HEK293 (cell line): ENCODE results near the gene KLHDC10.

Source experiments
- CTCF ChIA-PET: fragments of 350-600 bp; formaldehyde crosslinking; extraction: SDS; loops from one replicate; lab custom pipeline; 2021; ENCODE audit warnings: antibody characterized with exemption; lab: Yijun Ruan, JAX
- POLR2A ChIA-PET: fragments of 300-600 bp; formaldehyde crosslinking; extraction: SDS; loops from one replicate; lab custom pipeline; 2020; ENCODE audit warnings: antibody characterized with exemption, inconsistent platforms; lab: Yijun Ruan, JAX
- H3K27ac ChIP-seq: fragments of 200-500 bp; sonication (Bioruptor generic); 2 replicates; pipeline ENCODE4 v1.5.1; 2014; ENCODE audit warnings: low read depth, low read length, control low read depth, inconsistent platforms; ENCODE audit errors: extremely low read depth
- H3K36me3 ChIP-seq, 2 experiments: fragments of 200-500 bp in 1 of 2; sonication (Bioruptor generic) in 1 of 2; 1 replicate in 1 of 2; 2 replicates in 1 of 2; pipeline ENCODE4 v1.5.1; 2014 to 2017; ENCODE audit warnings: inconsistent platforms in 2 of 2, low read length in 2 of 2; ENCODE audit not compliant: control insufficient read depth in 2 of 2, insufficient read depth in 1 of 2
- H3K4me1 ChIP-seq: fragments of 200-500 bp; sonication (Bioruptor generic); 2 replicates; pipeline ENCODE4 v1.5.1; 2014; ENCODE audit warnings: mild to moderate bottlenecking, low read length, inconsistent platforms; ENCODE audit not compliant: control insufficient read depth, insufficient read depth
- H3K4me3 ChIP-seq: 2 replicates; pipeline ENCODE4 v1.5.1; 2011; ENCODE audit warnings: low read depth, mild to moderate bottlenecking, control low read depth, low read length, moderate library complexity
- H3K9me3 ChIP-seq: fragments of 200-500 bp; sonication (Bioruptor generic); 2 replicates; pipeline ENCODE4 v1.5.1; 2014; ENCODE audit warnings: low read depth, low read length, inconsistent platforms; ENCODE audit not compliant: control insufficient read depth, insufficient read depth
- KLF16 ChIP-seq: fragments of 450-650 bp; formaldehyde crosslinking; IDR thresholded peaks from 2 replicates; pipeline ENCODE4 v1.5.1; 2017; ENCODE audit warnings: missing biosample characterization, missing genetic modification characterization
- OVOL3 ChIP-seq: fragments of 450-650 bp; formaldehyde crosslinking; IDR thresholded peaks from 2 replicates; pipeline ENCODE4 v1.5.1; 2016; ENCODE audit warnings: missing biosample characterization, missing genetic modification characterization
- SCRT2 ChIP-seq: fragments of 450-650 bp; formaldehyde crosslinking; IDR thresholded peaks from 2 replicates; pipeline ENCODE4 v1.5.1; 2016; ENCODE audit warnings: missing biosample characterization, missing genetic modification characterization
- ZNF133 ChIP-seq: fragments of 450-650 bp; formaldehyde crosslinking; IDR thresholded peaks from 2 replicates; pipeline ENCODE4 v1.5.1; 2016; ENCODE audit warnings: missing biosample characterization, missing genetic modification characterization
- ZNF174 ChIP-seq: fragments of 450-650 bp; formaldehyde crosslinking; IDR thresholded peaks from 2 replicates; pipeline ENCODE4 v1.5.0; 2017; ENCODE audit warnings: missing biosample characterization, mild to moderate bottlenecking, missing genetic modification characterization
- ZNF2 ChIP-seq: fragments of 450-650 bp; formaldehyde crosslinking; IDR thresholded peaks from 2 replicates; pipeline ENCODE4 v1.5.1; 2016; ENCODE audit warnings: missing biosample characterization, missing genetic modification characterization
- ZNF214 ChIP-seq: fragments of 450-650 bp; formaldehyde crosslinking; IDR thresholded peaks from 2 replicates; pipeline ENCODE4 v1.5.1; 2017; ENCODE audit warnings: missing biosample characterization, mild to moderate bottlenecking, missing genetic modification characterization, borderline replicate concordance
- ZNF24 ChIP-seq: fragments of 450-650 bp; formaldehyde crosslinking; IDR thresholded peaks from 2 replicates; pipeline ENCODE4 v1.5.1; 2016; ENCODE audit warnings: missing biosample characterization, missing genetic modification characterization
- ZNF426 ChIP-seq: fragments of 450-650 bp; formaldehyde crosslinking; IDR thresholded peaks from 2 replicates; pipeline ENCODE4 v1.5.1; 2017; ENCODE audit warnings: missing biosample characterization, missing genetic modification characterization, mild to moderate bottlenecking, inconsistent platforms, moderate library complexity
- ZNF571 ChIP-seq: fragments of 450-650 bp; formaldehyde crosslinking; IDR thresholded peaks from 2 replicates; pipeline ENCODE4 v1.5.0; 2017; ENCODE audit warnings: missing biosample characterization, missing genetic modification characterization
- ZSCAN30 ChIP-seq: fragments of 450-650 bp; IDR thresholded peaks from 2 replicates; pipeline ENCODE4 v1.5.1; 2018; ENCODE audit warnings: missing biosample characterization, mild to moderate bottlenecking, missing genetic modification characterization, moderate library complexity
- TF ChIP-seq, protein P1 (sequence below): fragments of 450-650 bp; IDR thresholded peaks from 2 replicates; pipeline ENCODE4 v1.5.1; 2018; ENCODE audit warnings: missing biosample characterization, mild to moderate bottlenecking, missing genetic modification characterization
- TF ChIP-seq, protein P2 (sequence below): fragments of 450-650 bp; formaldehyde crosslinking; IDR thresholded peaks from 2 replicates; pipeline ENCODE4 v1.5.1; 2017; ENCODE audit warnings: missing biosample characterization, mild to moderate bottlenecking, missing genetic modification characterization, moderate library complexity
- TF ChIP-seq, protein P3 (sequence below): fragments of 450-650 bp; formaldehyde crosslinking; IDR thresholded peaks from 2 replicates; pipeline ENCODE4 v1.5.1; 2016; ENCODE audit warnings: missing biosample characterization, missing genetic modification characterization
- TF ChIP-seq, protein P4 (sequence below): fragments of 450-650 bp; formaldehyde crosslinking; IDR thresholded peaks from 2 replicates; pipeline ENCODE4 v1.5.1; 2016; ENCODE audit warnings: missing biosample characterization, missing genetic modification characterization

KLHDC10 gene

DNA sequence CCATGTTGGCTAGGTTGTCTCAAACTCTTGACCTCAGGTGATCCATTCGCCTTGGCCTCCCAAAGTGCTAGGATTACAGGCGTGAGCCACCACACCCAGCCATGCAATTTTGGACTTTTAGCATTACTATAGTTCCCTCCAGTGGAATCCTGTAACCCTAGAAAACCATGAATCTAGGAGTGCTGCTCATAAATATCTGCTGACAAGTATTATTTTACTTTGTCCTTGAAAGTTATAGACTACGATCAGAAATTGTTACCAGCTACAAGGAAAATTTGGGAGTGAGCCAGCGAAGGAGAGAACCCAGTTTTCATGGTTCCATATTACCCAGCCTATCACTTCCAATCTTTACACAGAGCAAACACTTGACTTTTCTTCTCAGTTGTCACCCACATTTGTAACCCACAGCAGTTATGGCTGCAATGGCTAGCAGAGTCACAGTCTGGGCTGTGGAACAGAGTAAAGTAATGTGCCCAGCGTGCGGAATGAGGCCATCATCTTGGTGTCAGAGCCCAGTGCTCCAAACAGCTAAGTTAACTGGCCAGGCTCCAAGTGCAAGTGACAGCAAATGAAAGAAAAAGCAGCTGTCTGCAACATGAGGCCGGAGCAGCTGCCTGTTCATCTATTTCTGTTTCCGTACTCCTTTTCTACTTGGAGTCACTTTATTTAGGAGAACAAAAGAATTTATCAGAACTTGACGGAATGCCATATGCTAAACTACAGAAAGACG is 49.1 kb upstream of the KLHDC10 start:
- Histone ChIP-seq H3K27ac (no peak overlapping the region), H3K4me3 (no peak overlapping the region), H3K4me1 (no peaks in the 10 kb centered on the region), H3K9me3 (no peaks in the 10 kb centered on the region), H3K36me3 (peaks cover 58 to 66% of the 10 kb centered on the region in 2 experiments)
- CTCF ChIA-PET = no interaction called here
- POLR2A ChIA-PET = no interaction called here
- TF ChIP-seq, protein P1, sequence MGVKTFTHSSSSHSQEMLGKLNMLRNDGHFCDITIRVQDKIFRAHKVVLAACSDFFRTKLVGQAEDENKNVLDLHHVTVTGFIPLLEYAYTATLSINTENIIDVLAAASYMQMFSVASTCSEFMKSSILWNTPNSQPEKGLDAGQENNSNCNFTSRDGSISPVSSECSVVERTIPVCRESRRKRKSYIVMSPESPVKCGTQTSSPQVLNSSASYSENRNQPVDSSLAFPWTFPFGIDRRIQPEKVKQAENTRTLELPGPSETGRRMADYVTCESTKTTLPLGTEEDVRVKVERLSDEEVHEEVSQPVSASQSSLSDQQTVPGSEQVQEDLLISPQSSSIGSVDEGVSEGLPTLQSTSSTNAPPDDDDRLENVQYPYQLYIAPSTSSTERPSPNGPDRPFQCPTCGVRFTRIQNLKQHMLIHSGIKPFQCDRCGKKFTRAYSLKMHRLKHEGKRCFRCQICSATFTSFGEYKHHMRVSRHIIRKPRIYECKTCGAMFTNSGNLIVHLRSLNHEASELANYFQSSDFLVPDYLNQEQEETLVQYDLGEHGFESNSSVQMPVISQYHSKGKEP (tag by site-specific recombination) = no peak
- TF ChIP-seq ZNF2 = no peak
- TF ChIP-seq, protein P2, sequence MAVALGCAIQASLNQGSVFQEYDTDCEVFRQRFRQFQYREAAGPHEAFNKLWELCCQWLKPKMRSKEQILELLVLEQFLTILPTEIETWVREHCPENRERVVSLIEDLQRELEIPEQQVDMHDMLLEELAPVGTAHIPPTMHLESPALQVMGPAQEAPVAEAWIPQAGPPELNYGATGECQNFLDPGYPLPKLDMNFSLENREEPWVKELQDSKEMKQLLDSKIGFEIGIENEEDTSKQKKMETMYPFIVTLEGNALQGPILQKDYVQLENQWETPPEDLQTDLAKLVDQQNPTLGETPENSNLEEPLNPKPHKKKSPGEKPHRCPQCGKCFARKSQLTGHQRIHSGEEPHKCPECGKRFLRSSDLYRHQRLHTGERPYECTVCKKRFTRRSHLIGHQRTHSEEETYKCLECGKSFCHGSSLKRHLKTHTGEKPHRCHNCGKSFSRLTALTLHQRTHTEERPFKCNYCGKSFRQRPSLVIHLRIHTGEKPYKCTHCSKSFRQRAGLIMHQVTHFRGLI = no peak
- TF ChIP-seq ZNF133 = no peak
- no peak for TF ChIP-seq ZNF24 (tag by site-specific recombination)
- TF ChIP-seq ZSCAN30 (tag by site-specific recombination) = no peak
- no peak for TF ChIP-seq ZNF214 (tag by site-specific recombination)
- TF ChIP-seq, protein P3, sequence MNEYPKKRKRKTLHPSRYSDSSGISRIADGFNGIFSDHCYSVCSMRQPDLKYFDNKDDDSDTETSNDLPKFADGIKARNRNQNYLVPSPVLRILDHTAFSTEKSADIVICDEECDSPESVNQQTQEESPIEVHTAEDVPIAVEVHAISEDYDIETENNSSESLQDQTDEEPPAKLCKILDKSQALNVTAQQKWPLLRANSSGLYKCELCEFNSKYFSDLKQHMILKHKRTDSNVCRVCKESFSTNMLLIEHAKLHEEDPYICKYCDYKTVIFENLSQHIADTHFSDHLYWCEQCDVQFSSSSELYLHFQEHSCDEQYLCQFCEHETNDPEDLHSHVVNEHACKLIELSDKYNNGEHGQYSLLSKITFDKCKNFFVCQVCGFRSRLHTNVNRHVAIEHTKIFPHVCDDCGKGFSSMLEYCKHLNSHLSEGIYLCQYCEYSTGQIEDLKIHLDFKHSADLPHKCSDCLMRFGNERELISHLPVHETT (tag by site-specific recombination) = no peak
- no peak for TF ChIP-seq OVOL3 (tag by site-specific recombination)
- TF ChIP-seq, protein P4, sequence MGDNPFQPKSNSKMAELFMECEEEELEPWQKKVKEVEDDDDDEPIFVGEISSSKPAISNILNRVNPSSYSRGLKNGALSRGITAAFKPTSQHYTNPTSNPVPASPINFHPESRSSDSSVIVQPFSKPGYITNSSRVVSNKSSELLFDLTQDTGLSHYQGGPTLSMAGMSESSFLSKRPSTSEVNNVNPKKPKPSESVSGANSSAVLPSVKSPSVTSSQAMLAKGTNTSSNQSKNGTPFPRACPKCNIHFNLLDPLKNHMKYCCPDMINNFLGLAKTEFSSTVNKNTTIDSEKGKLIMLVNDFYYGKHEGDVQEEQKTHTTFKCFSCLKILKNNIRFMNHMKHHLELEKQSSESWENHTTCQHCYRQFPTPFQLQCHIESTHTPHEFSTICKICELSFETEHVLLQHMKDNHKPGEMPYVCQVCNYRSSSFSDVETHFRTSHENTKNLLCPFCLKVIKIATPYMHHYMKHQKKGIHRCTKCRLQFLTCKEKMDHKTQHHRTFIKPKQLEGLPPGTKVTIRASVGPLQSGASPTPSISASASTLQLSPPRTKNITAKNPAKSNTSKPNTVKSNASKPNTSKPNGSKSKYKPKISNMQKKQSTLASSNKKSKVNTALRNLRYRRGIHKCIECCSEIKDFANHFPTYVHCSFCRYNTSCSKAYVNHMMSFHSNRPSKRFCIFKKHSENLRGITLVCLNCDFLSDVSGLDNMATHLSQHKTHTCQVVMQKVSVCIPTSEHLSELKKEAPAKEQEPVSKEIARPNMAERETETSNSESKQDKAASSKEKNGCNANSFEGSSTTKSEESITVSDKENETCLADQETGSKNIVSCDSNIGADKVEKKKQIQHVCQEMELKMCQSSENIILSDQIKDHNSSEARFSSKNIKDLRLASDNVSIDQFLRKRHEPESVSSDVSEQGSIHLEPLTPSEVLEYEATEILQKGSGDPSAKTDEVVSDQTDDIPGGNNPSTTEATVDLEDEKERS (tag by site-specific recombination) = no peak
- TF ChIP-seq ZNF426 (tag by site-specific recombination) = no peak
- no peak for TF ChIP-seq KLF16 (tag by site-specific recombination)
- no peak for TF ChIP-seq ZNF571 (tag by site-specific recombination)
- TF ChIP-seq SCRT2 = no peak

DNA sequence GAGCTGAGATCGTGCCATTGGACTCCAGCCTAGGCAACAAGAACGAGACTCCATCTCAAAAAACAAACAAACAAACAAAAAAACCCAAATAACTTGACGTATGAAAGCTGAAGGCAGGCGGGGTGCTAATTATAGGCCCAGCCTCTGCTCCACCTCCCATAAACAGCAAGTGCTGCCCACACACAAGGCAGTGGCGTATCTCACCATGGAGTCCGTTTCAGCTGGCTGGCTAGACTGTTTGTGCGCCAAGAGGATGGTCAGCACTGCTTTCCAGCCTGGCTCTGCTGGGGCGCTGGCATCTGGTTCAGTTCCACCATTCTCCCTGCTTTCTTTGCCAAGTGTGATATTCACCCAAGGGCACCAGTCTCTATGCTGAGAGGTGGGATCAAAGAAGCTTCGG is 48.2 kb upstream of the KLHDC10 start:
- no peak overlapping the region for H3K27ac ChIP-seq
- H3K36me3 ChIP-seq = peaks cover 64 to 71% of the 10 kb centered on the region in 2 experiments
- no peaks in the 10 kb centered on the region for H3K4me1 ChIP-seq
- TF ChIP-seq ZNF174 = no peak
- ChIA-PET POLR2A (no interaction called here), CTCF (no interaction called here)
- no peaks in the 10 kb centered on the region for H3K9me3 ChIP-seq
- no peak overlapping the region for H3K4me3 ChIP-seq
